Psoas muscle (tissue), 8 donors: ENCODE data around the gene ABCC1. TPM values are rescaled to one million over a fixed set of nuclear protein-coding genes. Genes with fewer than 3 reads are reported as not detected.

Experiments used
- ATAC-seq, 4 donors: fragments of 200-7000 bp; cut with Tn5 transposase; one replicate each; pipeline ENCODE4 v1.9.1; 2020; ENCODE audit warnings: moderate library complexity in 3 of 4, mild to moderate bottlenecking in 2 of 4
- DNase-seq, 2 donors: peaks; one replicate each; pipeline ENCODE4 v3.0.0-alpha.2; 2020
- H3K27ac ChIP-seq: fragments of 200-600 bp; one replicate; pipeline ENCODE4 v1.8.0; 2022
- H3K27me3 ChIP-seq, 3 donors: fragments of 200-600 bp in 1 of 3; one replicate each; pipeline versions ENCODE4 v1.6.1 to v1.8.0; 2013 to 2022; ENCODE audit warnings: low read length in 2 of 3, mild to moderate bottlenecking in 2 of 3, moderate library complexity in 1 of 3; ENCODE audit not compliant: insufficient read depth in 3 of 3
- H3K36me3 ChIP-seq, 2 donors: fragments of 200-600 bp in 1 of 2; one replicate each; pipeline versions ENCODE4 v1.6.1 to v1.8.0; 2013 to 2022; ENCODE audit warnings: low read depth in 1 of 2, mild to moderate bottlenecking in 1 of 2, moderate library complexity in 1 of 2; ENCODE audit not compliant: insufficient read depth in 1 of 2
- H3K4me1 ChIP-seq: fragments of 200-600 bp; one replicate; pipeline ENCODE4 v1.8.0; 2022
- H3K4me3 ChIP-seq: fragments of 200-600 bp; one replicate; pipeline ENCODE4 v1.8.0; 2022; ENCODE audit warnings: mild to moderate bottlenecking
- H3K9me3 ChIP-seq: fragments of 200-600 bp; one replicate; pipeline ENCODE4 v1.8.0; 2022
- WGBS, 3 donors: extraction: QIAGEN DNeasy Blood & Tissue Kit; methylation state at CpG; one replicate each; pipeline versions ENCODE4 v1.1.6 to v1.1.7; 2013; 5-methylcytosine and 5-hydroxymethylcytosine counted together
- intact Hi-C, 2 donors: fragments of 100-400 bp; cut with DNase I; formaldehyde crosslinking; loops; one replicate each; pipeline versions ENCODE4 v1.11.0 to v1.14.2; 2022
- polyA plus RNA-seq, 3 donors: library from polyadenylated mRNA; stranded (reverse); fragments of 200-250 nt; gene quantifications; one replicate each; pipeline ENCODE4 v1.2.3, GENCODE V29; 2013
- total RNA-seq, 4 donors: library from RNA; stranded (reverse); fragmentation: NEBNext Ultra II Directional in 2 of 4; extraction: Animal tissue kit (Norgen Biotek cat#: 25700) in 2 of 4; gene quantifications; one replicate each; pipeline versions ENCODE4 v1.2.1 to v1.2.4, GENCODE V29; 2021 to 2023
- TF ChIP-seq, protein P1 (sequence below): fragments of 200-600 bp; IDR thresholded peaks from one replicate; pipeline ENCODE4 v1.8.0; 2022; ENCODE audit warnings: antibody characterized with exemption
- donor health status: healthy with polysubstance abuse.
- donor health status: DM: no; HTN: no; CAD: no; lungs with moderate emphysema.
- donor health status: Bipolar disorder and iron deficiency.
- donor health status: healthy.
- donor health status: DM: yes; HTN: yes; CAD: no.
- donor health status: DM: no; HTN: no; CAD: no.
- donor health status: DM: no; HTN: no; CAD: no.
- donor health status: DM: yes; HTN: yes; CAD: no.

ABCC1 gene
- total and polyA plus RNA-seq, 7 donors = 7.4 to 36.5 (median 20.5) TPM

- 81 to 88% (median 86%) methylated on average over 9 of the region's 9 CpGs for WGBS, 3 donors
- no peaks in the 10 kb centered on the region for H3K4me1 ChIP-seq
- H3K4me3 ChIP-seq = no peak overlapping the region
- H3K9me3 ChIP-seq = no peaks in the 10 kb centered on the region
- DNase-seq (no peak), ATAC-seq (no peak)
- TF ChIP-seq, protein P1, sequence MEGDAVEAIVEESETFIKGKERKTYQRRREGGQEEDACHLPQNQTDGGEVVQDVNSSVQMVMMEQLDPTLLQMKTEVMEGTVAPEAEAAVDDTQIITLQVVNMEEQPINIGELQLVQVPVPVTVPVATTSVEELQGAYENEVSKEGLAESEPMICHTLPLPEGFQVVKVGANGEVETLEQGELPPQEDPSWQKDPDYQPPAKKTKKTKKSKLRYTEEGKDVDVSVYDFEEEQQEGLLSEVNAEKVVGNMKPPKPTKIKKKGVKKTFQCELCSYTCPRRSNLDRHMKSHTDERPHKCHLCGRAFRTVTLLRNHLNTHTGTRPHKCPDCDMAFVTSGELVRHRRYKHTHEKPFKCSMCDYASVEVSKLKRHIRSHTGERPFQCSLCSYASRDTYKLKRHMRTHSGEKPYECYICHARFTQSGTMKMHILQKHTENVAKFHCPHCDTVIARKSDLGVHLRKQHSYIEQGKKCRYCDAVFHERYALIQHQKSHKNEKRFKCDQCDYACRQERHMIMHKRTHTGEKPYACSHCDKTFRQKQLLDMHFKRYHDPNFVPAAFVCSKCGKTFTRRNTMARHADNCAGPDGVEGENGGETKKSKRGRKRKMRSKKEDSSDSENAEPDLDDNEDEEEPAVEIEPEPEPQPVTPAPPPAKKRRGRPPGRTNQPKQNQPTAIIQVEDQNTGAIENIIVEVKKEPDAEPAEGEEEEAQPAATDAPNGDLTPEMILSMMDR = no peak
- intact Hi-C loops = loop anchor here in 1 of 2 donors (10.0 kb wide), 1 partner anchor 81 kb away; no protein-coding TSS in a partner anchor
- H3K36me3 ChIP-seq = no peaks in the 10 kb centered on the region
- H3K27me3 ChIP-seq = no peaks in the 10 kb centered on the region
- no peak overlapping the region for H3K27ac ChIP-seq
Measured at GRCh38 chr16:15925631-15926030, 23.8 kb upstream of the ABCC1 start.

- Histone ChIP-seq H3K27ac (no peak overlapping the region), H3K27me3 (no peaks in the 10 kb centered on the region), H3K36me3 (no peaks in the 10 kb centered on the region), H3K9me3 (no peaks in the 10 kb centered on the region), H3K4me3 (no peak overlapping the region), H3K4me1 (no peaks in the 10 kb centered on the region)
- WGBS, 3 donors = 92 to 94% (median 92%) methylated on average over 18 of the region's 18 CpGs
- ATAC-seq (peak in 1 of 4 donors; percentile 21), DNase-seq (no peak)
- intact Hi-C loops = loop anchor here in 1 of 2 donors (10.0 kb wide), 1 partner anchor 84 kb away; no protein-coding TSS in a partner anchor
- TF ChIP-seq, protein P1 = no peak
Measured at GRCh38 chr16:15928261-15929104, 20.9 kb upstream of the ABCC1 start.

DNA sequence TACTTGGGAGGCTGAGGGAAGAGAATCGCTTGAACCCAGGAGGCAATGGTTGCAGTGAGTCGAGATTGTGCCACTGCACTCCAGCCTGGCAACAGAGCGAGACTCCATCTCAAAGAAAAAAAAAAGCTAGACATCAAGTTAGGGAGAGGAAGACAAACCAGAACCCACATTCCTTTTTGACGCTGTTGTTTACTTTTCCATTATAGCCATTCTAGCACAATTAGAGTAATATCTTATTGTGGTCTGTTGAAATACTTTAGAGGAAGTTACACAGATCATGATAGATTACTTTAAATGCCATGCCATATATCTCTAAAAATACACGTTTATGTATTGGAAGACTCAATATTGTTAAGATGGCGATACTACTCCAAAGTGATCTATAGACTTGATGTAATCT lies 16.5 kb upstream of the ABCC1 start:
- Histone ChIP-seq H3K36me3 (no peaks in the 10 kb centered on the region), H3K9me3 (peaks cover 10% of the 10 kb centered on the region), H3K27ac (no peak overlapping the region), H3K27me3 (no peaks in the 10 kb centered on the region), H3K4me1 (no peaks in the 10 kb centered on the region), H3K4me3 (no peak overlapping the region)
- 83 to 89% (median 89%) methylated on average over 6 of the region's 6 CpGs for WGBS, 3 donors
- ATAC-seq = no peak
- TF ChIP-seq, protein P1 = no peak
- no peak for DNase-seq
- intact Hi-C loops = no loop called here

- Histone ChIP-seq H3K4me1 (no peaks in the 10 kb centered on the region), H3K9me3 (peaks cover 10% of the 10 kb centered on the region), H3K36me3 (no peaks in the 10 kb centered on the region), H3K4me3 (no peak overlapping the region), H3K27ac (no peak overlapping the region), H3K27me3 (no peaks in the 10 kb centered on the region)
- no peak for DNase-seq
- TF ChIP-seq, protein P1 = no peak
- 83 to 90% (median 84%) methylated on average over 4 of the region's 4 CpGs for WGBS, 3 donors
- ATAC-seq = no peak
- intact Hi-C loops = no loop called here
Measured at GRCh38 chr16:15933781-15934180, 15.6 kb upstream of the ABCC1 start.
